HepG2 (cell line): ENCODE data around the gene SETD1A. TPM values are rescaled to one million over a fixed set of nuclear protein-coding genes. Genes with fewer than 3 reads are reported as not detected.

Source experiments
- ARID5B ChIP-seq: IDR thresholded peaks from 2 replicates; pipeline ENCODE4 v1.4.0; 2020; ENCODE audit warnings: mild to moderate bottlenecking, missing genetic modification reagents
- DNMT1 ChIP-seq: sonication (generic); formaldehyde crosslinking; IDR thresholded peaks from 2 replicates; pipeline ENCODE4 v1.5.1; 2020; ENCODE audit warnings: mild to moderate bottlenecking, missing genetic modification reagents
- DZIP1 ChIP-seq: sonication (generic); formaldehyde crosslinking; IDR thresholded peaks from 2 replicates; pipeline ENCODE4 v1.5.0; 2020; ENCODE audit warnings: mild to moderate bottlenecking, missing genetic modification reagents
- HNF1A ChIP-seq, 2 experiments: sonication (generic) in 1 of 2; formaldehyde crosslinking in 1 of 2; IDR thresholded peaks; 2 replicates each; pipeline versions ENCODE4 v1.4.0 to v1.6.1; 2016 to 2020; ENCODE audit warnings: borderline replicate concordance in 1 of 2, low read depth in 1 of 2, mild to moderate bottlenecking in 1 of 2, missing genetic modification reagents in 1 of 2
- LRRFIP1 ChIP-seq: sonication (generic); formaldehyde crosslinking; conservative IDR thresholded peaks from 2 replicates; pipeline ENCODE4 v1.4.0; 2020; ENCODE audit warnings: missing genetic modification reagents
- MAZ ChIP-seq, 2 experiments: sonication (generic) in 1 of 2; formaldehyde crosslinking in 1 of 2; IDR thresholded peaks; 2 replicates each; pipeline versions ENCODE4 v1.5.0 to v1.6.1; 2012 to 2020; ENCODE audit warnings: low read depth in 2 of 2, mild to moderate bottlenecking in 2 of 2, borderline replicate concordance in 1 of 2, improper control_type of control experiment in 1 of 2, low read length in 1 of 2, missing genetic modification reagents in 1 of 2, moderate library complexity in 1 of 2
- SRSF9 ChIP-seq: fragments of 200-400 bp; formaldehyde crosslinking; IDR thresholded peaks from 2 replicates; pipeline ENCODE4 v1.6.1; 2018; ENCODE audit warnings: borderline replicate concordance, mild to moderate bottlenecking, low read depth, low read length; ENCODE audit not compliant: insufficient read depth, poor library complexity, severe bottlenecking
- ZGPAT ChIP-seq: IDR thresholded peaks from 2 replicates; pipeline ENCODE4 v1.6.1; 2016; ENCODE audit warnings: mild to moderate bottlenecking
- ZNF24 ChIP-seq: fragments of 450-650 bp; IDR thresholded peaks from 2 replicates; pipeline ENCODE4 v1.6.1; 2017; ENCODE audit warnings: antibody characterized with exemption, mild to moderate bottlenecking
- ZNF747 ChIP-seq: sonication (generic); formaldehyde crosslinking; IDR thresholded peaks from 2 replicates; pipeline ENCODE4 v1.8.1; 2023; ENCODE audit warnings: missing genetic modification reagents, mild to moderate bottlenecking, borderline replicate concordance
- ZSCAN9 ChIP-seq: IDR thresholded peaks from 2 replicates; pipeline ENCODE4 v1.6.1; 2016; ENCODE audit warnings: borderline replicate concordance
- polyA plus RNA-seq, 8 experiments: library from polyadenylated mRNA; depleted of rRNA in 3 of 8; stranded (reverse) in 7 of 8; unstranded in 1 of 8; fragments of >200 nt; fragmentation: Illumina TruSeq in 4 of 8; extraction: Trizol in 4 of 8; gene quantifications; 2 replicates each; pipeline versions ENCODE4 v1.2.1 to v1.2.3, GENCODE V29; 2011 to 2016; ENCODE audit warnings: low read depth in 4 of 8, missing spikeins in 1 of 8, mixed read lengths in 1 of 8; ENCODE audit not compliant: insufficient read depth in 1 of 8
- total RNA-seq, 5 experiments: library from RNA; depleted of rRNA; stranded (reverse); fragments of >200 nt; fragmentation: Illumina TruSeq; extraction: Trizol; gene quantifications; 2 replicates each; pipeline ENCODE4 v1.2.3, GENCODE V29; 2016; ENCODE audit warnings: low read depth in 1 of 5

Gene SETD1A
- total and polyA plus RNA-seq, 2 of the 13 experiments (the other 11 are each of a cell fraction or from before 2014, with no cell fraction given) = 3.8 to 5.6 TPM

GRCh38 chr16:30921748-30922419 is 35.7 kb upstream of the SETD1A start (continued):
- TF ChIP-seq DNMT1 (CRISPR knock-in tag) (0 out of 2 replicates have a peak, but pooled peaks have one; percentile 48), HNF1A (IDR thresholded peaks at IDR 0.05; ENCODE audit: low read depth) (no peak), HNF1A (CRISPR knock-in tag; IDR thresholded peaks at IDR 0.05; ENCODE audit: borderline replicate concordance) (no peak), LRRFIP1 (CRISPR knock-in tag) (no peak), ARID5B (CRISPR knock-in tag) (0 out of 2 replicates have a peak, but pooled peaks have one; percentile 35), ZSCAN9 (CRISPR knock-in tag) (peak; percentile 39; the same call in 1 of the 2 replicates), MAZ (IDR thresholded peaks at IDR 0.05; ENCODE audit: borderline replicate concordance, low read depth, low read length) (peak; percentile 82; the same call in 1 of the 2 replicates), MAZ (CRISPR knock-in tag; IDR thresholded peaks at IDR 0.05; ENCODE audit: low read depth) (peak; percentile 71), SRSF9 (no peak), ZGPAT (CRISPR knock-in tag) (no peak), ZNF24 (no peak), DZIP1 (CRISPR knock-in tag) (no peak), ZNF747 (CRISPR knock-in tag) (peak; percentile 28)
